ENCODE data around the gene PRIMPOL. TPM values are rescaled to one million over a fixed set of nuclear protein-coding genes. Genes with fewer than 3 reads are reported as not detected.

The PRIMPOL gene
- total and polyA plus RNA-seq, 2 of the 4 experiments (the other 2 are of a cell fraction) = 5.6 to 8.8 TPM

DNA sequence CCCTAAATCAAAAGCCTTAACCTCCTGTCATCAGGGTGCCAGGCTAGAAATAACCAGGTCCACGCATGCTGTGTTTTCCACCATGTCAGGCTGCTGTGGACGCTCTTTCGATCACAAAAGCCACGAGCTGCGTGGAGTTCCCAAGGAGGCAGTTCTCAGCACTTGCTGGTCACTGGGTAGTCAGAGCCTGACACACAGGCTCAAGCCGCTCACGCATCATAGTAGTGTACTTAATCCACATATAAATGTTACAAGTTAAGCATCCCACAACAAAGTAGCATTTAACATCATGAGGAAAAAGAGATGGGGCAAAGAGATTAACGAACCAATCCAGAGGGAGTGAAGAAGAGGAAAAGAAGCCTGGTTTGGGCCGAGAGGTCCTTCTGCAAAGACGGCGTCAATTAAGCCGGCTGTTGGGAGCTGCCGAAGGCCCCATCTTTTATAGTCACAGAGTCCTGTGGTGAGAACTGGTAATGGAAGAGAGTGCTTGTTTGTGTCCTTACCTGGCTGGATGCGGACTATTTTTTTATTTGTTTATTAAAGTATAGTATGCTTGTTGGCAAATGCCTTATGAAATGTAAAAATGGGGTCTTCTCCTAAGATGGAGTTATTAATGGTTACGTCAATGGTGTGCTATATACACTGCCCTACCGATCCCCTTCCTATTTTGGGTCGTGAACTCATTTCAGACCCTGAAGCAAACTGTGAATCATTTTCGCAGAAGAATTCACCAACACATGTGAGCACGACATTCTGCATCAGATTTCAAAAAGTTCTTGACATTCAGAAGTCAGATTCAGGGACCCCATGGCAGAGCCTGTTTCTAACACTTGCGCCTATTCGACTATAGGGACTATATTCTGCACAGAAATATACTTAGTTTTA lies 675 bp downstream of the PRIMPOL start:
- H2BK5ac ChIP-seq (ENCODE audit: low read depth, low read length, poor library complexity, severe bottlenecking) = peak overlapping the region; percentile 36
- peak overlapping the region; percentile 70 for H3K27ac ChIP-seq (ENCODE audit: insufficient read depth, low read length)
- ChIA-PET CTCF (interaction anchor here (0.6 kb wide), 1 partner anchor 164 kb away, joined by 3 read pairs; no protein-coding TSS in a partner anchor), POLR2A (ENCODE audit: unreplicated experiment) (interaction anchor here (0.6 to 1.3 kb wide), 5 partner anchors 13 to 1343 kb away, joined by 3 to 11 read pairs (median 5); no protein-coding TSS in a partner anchor)
- H2AK5ac ChIP-seq (ENCODE audit: low read depth, low read length) = peak overlapping the region; percentile 92
- peak overlapping the region; percentile 73 for H2BK120ac ChIP-seq (ENCODE audit: low read depth, low read length)
- H3K56ac ChIP-seq (ENCODE audit: extremely low read depth, insufficient read depth, low read length) = peak overlapping the region; percentile 95
- no peaks in the 10 kb centered on the region for H3K36me3 ChIP-seq (ENCODE audit: control insufficient read depth, insufficient read depth, low read length)
- H2AFZ ChIP-seq (replicated peaks; ENCODE audit: low read length, poor library complexity) = peak overlapping the region; percentile 93
- peak overlapping the region; percentile 63 for H3K4me3 ChIP-seq (ENCODE audit: insufficient read depth, low read depth, low read length)
- no peak overlapping the region for H2BK20ac ChIP-seq (ENCODE audit: low read depth, low read length)
- peak overlapping the region; percentile 87 for H3K4me2 ChIP-seq (ENCODE audit: low read depth, low read length)
- H3K27me3 ChIP-seq (ENCODE audit: control insufficient read depth, insufficient read depth, low read length) = no peaks in the 10 kb centered on the region
- peaks cover 6% of the 10 kb centered on the region for H3K4me1 ChIP-seq (ENCODE audit: control insufficient read depth, insufficient read depth, low read length)
- peak overlapping the region; percentile 89 to 94 for H4K8ac ChIP-seq (ENCODE audit: low read depth in 2 of 2, low read length in 2 of 2)
- intact Hi-C loops (cut with micrococcal nuclease) (loop anchor here (1.0 to 10.0 kb wide), 6 partner anchors 84 to 387 kb away; partner anchors contain the start of genes ACSL1, CENPU and IRF2), dilution Hi-C loops (cut with HindIII; ENCODE audit: low sequenced_read_pairs, unreplicated experiment) (no loop called here), in situ Hi-C loops (cut with MboI; ENCODE audit: low sequenced_read_pairs) (no loop called here)
- peak overlapping the region; percentile 99 for H3K14ac ChIP-seq (replicated peaks; ENCODE audit: low read depth, low read length)
- peak overlapping the region; percentile 98 for H4K91ac ChIP-seq (ENCODE audit: insufficient read depth, low read depth, low read length)
- H3K9me3 ChIP-seq (ENCODE audit: control insufficient read depth, insufficient read depth, low read length) = no peaks in the 10 kb centered on the region
- TSS peak; percentile 86 for BruUV-seq (replicated peaks)
- peak overlapping the region; percentile 14 for H3K18ac ChIP-seq (ENCODE audit: low read depth, low read length)
- H3K23ac ChIP-seq (ENCODE audit: low read depth, low read length) = peak overlapping the region; percentile 99
- H3K4ac ChIP-seq (ENCODE audit: low read depth, low read length) = peak overlapping the region; percentile 98
- H3K9me1 ChIP-seq (ENCODE audit: insufficient read depth, low read length) = no peaks in the 10 kb centered on the region
- peak; percentile 65 for DNase-seq
- peak overlapping the region; percentile 92 for H3K9ac ChIP-seq (ENCODE audit: low read depth, low read length)
- whole genome bisulfite sequencing, 2 experiments (ENCODE audit: extremely low coverage in 2 of 2, insufficient read length in 1 of 2) = 32% methylated on average over 6 of the region's 21 CpGs; no CpG with 5 or more reads in 1 of the 2 experiments
- H4K5ac ChIP-seq (ENCODE audit: low read depth, low read length) = peak overlapping the region; percentile 77
- H2BK15ac ChIP-seq (ENCODE audit: low read depth, low read length) = peak overlapping the region; percentile 73; the same call in 1 of the 3 replicates
- ATAC-seq (ENCODE audit: low read depth) = peak; percentile 18
- H4K20me1 ChIP-seq (ENCODE audit: insufficient read depth, low read length) = peaks cover 15% of the 10 kb centered on the region; the same call in 1 of the 2 replicates
- H3K79me1 ChIP-seq (ENCODE audit: low read depth in 1 of 2, low read length in 2 of 2) = peaks cover 27 to 31% of the 10 kb centered on the region in 2 experiments
- H2AK9ac ChIP-seq (replicated peaks; ENCODE audit: low read depth, low read length, poor library complexity) = peak overlapping the region; percentile 94
- TF ChIP-seq CEBPB (IDR thresholded peaks at IDR 0.05; ENCODE audit: low read depth, low read length) (no peak), NFE2L2 (IDR thresholded peaks at IDR 0.05; ENCODE audit: low read depth, low read length) (no peak), MAFK (IDR thresholded peaks at IDR 0.05; ENCODE audit: low read depth, low read length) (no peak), RCOR1 (IDR thresholded peaks at IDR 0.05; ENCODE audit: insufficient replicate concordance, low read length) (no peak), MXI1 (IDR thresholded peaks at IDR 0.05; ENCODE audit: borderline replicate concordance, low read depth, low read length) (peak; percentile 61; the same call in 1 of the 2 replicates), BHLHE40 (IDR thresholded peaks at IDR 0.05; ENCODE audit: low read depth, low read length) (no peak), RFX5 (IDR thresholded peaks at IDR 0.05; ENCODE audit: low read depth, low read length) (no peak), RAD21 (IDR thresholded peaks at IDR 0.05; ENCODE audit: low read length) (0 out of 2 replicates have a peak, but pooled peaks have one; percentile 8)
- TF ChIP-seq, protein P1, sequence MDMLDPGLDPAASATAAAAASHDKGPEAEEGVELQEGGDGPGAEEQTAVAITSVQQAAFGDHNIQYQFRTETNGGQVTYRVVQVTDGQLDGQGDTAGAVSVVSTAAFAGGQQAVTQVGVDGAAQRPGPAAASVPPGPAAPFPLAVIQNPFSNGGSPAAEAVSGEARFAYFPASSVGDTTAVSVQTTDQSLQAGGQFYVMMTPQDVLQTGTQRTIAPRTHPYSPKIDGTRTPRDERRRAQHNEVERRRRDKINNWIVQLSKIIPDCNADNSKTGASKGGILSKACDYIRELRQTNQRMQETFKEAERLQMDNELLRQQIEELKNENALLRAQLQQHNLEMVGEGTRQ (IDR thresholded peaks at IDR 0.05; ENCODE audit: low read depth, low read length) = no peak

Measured in IMR-90 (cell line).